ENCODE data around the gene TPCN1. TPM values are rescaled to one million over a fixed set of nuclear protein-coding genes. Genes with fewer than 3 reads are reported as not detected.

Gene TPCN1
- total RNA-seq, 2 donors from 2014 or later, result 74.7 to 84.0 TPM

DNA sequence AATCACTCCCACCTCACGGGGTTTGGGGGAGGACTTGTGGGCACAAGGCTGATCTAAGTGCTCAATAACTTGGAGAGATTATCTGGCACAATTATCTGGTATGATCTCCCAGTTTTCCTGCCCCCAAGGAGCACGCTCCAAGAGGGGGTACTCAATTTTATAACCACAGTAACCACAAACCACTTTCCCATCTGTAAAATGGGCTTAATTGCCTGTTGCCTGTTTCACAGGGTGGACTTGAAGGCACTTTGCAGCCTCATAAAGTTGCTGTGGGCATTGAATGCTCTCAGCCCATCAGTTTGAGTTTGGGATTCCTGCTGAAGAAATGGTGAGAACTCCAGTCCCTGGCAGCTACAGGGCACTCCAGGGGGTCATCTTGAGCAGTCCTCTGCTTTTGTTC lies 109.2 kb downstream of the TPCN1 start:
- no peak for DNase-seq
- Mint-ChIP-seq H3K4me3 (no peak overlapping the region), H3K36me3 (ENCODE audit: insufficient read depth in 2 of 2) (peaks cover 4 to 19% of the 10 kb centered on the region in 2 donors), H3K27ac (no peak overlapping the region), H3K27me3 (ENCODE audit: low read depth) (no peaks in the 10 kb centered on the region), H3K9me3 (no peaks in the 10 kb centered on the region), H3K4me1 (ENCODE audit: low read depth) (peaks cover 27% of the 10 kb centered on the region)
- ATAC-seq (replicated peaks in 1 of 2), result no peak

DNA sequence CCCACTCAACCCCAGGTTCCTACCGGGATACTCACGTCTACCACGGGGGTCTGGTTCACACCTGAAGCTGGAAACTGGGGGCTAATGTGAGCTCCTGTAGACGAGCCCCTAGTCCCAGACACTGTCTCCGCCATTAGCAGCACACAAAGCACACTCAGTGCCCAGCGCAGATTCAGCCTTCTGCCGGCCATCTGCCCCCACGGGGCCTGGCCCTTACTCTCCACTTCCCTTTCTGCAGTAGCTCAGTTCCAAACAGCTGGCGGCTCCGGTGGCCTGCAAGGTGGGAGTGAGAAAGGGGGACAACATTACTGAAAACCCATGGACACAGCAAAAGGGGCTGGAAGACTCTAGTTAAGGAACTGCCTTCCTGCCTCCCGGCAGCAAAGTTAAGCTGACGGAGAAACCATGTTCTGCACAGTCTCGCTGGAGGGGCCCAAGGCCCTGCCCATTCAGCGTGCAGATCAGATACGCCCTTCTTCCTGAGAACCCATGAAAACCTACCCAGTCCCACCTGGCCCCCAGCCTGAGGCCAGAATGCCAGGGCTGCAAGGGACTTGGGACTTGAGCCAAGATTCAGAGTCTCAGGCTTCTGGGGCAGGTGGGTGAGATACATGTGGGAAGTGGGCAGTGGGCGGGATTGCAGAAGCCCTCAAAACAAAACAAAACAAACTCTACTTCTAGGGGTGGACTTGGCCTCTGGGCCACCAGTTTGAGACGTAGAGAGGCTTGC lies 111.6 kb downstream of the TPCN1 start:
- Mint-ChIP-seq H3K9me3 (no peaks in the 10 kb centered on the region), H3K36me3 (ENCODE audit: insufficient read depth in 2 of 2) (peaks cover 4 to 19% of the 10 kb centered on the region in 2 donors), H3K27ac (no peak overlapping the region), H3K27me3 (ENCODE audit: low read depth) (no peaks in the 10 kb centered on the region), H3K4me3 (peak overlapping the region; percentile 21 to 96), H3K4me1 (ENCODE audit: low read depth) (peaks cover 27% of the 10 kb centered on the region)
- no peak for ATAC-seq (replicated peaks in 1 of 2)
- DNase-seq, result no peak

DNA sequence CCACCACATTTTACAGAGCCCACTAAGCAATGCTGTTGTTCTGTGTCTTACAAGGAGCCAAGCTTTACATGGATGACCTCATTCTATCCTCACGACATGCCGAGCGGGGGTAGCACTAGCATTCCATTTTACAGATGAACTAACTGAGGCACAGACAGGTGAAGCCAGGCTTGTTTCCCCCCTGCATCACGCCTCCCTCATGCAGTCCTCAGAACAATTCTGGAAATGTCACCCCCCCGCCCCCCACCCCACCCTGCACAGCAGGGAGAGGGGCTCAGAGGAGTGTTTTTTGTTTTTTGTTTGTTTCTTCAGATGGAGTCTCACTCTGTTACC lies 112.1 kb downstream of the TPCN1 start:
- Mint-ChIP-seq H3K36me3 (ENCODE audit: insufficient read depth in 2 of 2) (peaks cover 4 to 16% of the 10 kb centered on the region in 2 donors), H3K4me3 (peak overlapping the region; percentile 96 to 99), H3K9me3 (no peaks in the 10 kb centered on the region), H3K27me3 (ENCODE audit: low read depth) (no peaks in the 10 kb centered on the region), H3K4me1 (ENCODE audit: low read depth) (peaks cover 27% of the 10 kb centered on the region), H3K27ac (no peak overlapping the region)
- DNase-seq (no peak), ATAC-seq (replicated peaks in 1 of 2) (no peak)

DNA sequence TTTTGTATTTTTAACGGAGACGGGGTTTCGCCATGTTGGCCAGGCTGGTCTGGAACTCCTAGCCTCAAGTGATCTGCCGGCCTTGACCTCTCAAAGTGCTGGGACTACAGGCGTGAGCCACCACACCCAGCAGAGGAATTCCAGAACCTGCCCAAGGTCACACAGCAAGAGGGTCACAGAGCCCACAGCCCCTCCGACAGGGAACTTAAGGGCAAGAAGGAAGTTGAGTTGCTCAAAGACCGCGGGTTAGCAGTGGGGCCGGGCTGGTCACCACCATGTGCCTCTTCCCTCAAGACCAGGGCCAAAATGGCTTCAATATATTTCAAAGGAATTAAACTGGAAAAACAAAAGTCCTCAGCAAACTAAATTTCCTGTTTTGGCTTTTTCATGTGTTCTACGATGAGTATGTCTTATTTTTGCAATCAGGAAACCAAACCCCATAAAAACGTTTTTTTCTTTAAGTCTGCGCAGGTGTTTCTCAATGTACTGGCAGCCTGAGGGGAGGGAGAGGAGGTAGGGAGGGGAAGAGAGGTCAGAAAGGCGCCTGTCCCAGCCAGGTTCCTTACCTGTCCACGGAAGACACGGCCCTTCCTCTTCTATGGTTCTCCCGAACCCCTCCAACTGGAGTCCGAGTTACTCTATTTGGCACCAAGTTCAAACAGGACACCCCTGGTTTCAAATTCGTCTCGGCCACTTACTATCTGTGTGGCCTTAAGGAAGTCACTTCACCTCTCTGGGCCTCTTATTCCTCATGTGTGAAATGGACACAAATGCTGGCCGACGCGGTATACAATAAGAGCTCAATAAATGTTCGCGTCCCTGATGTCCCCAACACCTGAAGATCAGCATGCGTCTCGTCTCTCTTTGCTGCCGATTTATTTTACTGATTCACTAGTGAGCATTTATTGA lies 112.9 kb downstream of the TPCN1 start:
- peak; percentile 22 to 25 for ATAC-seq (replicated peaks in 1 of 2)
- no peaks in the 10 kb centered on the region for H3K27me3 Mint-ChIP-seq (ENCODE audit: low read depth)
- H3K4me1 Mint-ChIP-seq (ENCODE audit: low read depth), result peaks cover 27% of the 10 kb centered on the region
- H3K4me3 Mint-ChIP-seq, result peak overlapping the region; percentile 96 to 99
- H3K9me3 Mint-ChIP-seq, result no peaks in the 10 kb centered on the region
- peaks cover 3 to 11% of the 10 kb centered on the region in 2 donors for H3K36me3 Mint-ChIP-seq (ENCODE audit: insufficient read depth in 2 of 2)
- DNase-seq, result peak in 1 of 2 donors; percentile 10
- H3K27ac Mint-ChIP-seq, result peak overlapping the region; percentile 92

DNA sequence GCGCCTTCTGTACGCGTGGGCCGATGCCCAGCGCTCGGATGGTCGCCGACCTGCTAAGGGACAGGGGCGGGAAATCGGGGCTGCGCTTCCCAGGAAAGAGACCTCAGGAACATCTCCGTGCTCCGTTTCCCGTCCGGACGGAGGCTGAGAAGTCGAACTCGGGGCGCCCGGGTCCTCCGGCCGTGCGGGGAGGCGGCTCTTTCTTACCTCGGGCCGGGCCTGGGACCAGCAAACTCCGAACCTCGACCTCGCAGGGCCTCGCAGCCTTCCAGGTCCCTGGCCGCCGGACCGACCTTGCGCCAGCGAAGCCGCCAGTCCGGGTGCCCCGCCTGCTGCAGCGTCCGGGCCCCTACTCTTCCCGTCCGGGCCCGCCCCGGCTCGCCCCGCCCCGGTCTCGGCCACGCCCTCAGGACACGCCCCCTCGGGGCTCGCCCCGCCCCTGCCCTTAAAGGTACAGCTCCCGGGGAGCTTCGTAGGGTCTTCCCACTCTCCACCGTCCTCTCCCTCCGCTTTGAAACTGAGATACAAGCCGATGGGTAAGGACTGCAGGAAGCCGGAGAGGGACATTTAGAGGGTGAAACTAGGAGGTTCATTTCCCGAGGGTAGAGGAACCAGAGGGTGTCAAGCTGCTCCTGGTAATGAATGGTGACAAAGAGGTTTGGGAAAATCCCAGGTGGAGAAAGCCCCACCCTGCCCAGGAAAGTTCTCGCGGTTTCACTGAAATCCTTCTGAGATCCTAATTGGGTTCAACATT lies 113.7 kb downstream of the TPCN1 start, which contains the start of gene SLC8B1:
SLC8B1 (minus strand) TSS at position 324 of the 754 bp plus-strand sequence. CDS start 2,231 bp downstream, outside the sequence.
- H3K27me3 Mint-ChIP-seq (ENCODE audit: low read depth), result no peaks in the 10 kb centered on the region
- peak within 1 kb of the TSS; percentile 92 for H3K27ac Mint-ChIP-seq
- H3K9me3 Mint-ChIP-seq, result no peaks in the 10 kb centered on the region
- ATAC-seq (replicated peaks in 1 of 2) (peak; percentile 99 to 100), DNase-seq (peak; percentile 86 to 94)
- peak within 1 kb of the TSS; percentile 96 to 99 for H3K4me3 Mint-ChIP-seq
- H3K4me1 Mint-ChIP-seq (ENCODE audit: low read depth), result peaks cover 22% of the 10 kb centered on the region
- H3K36me3 Mint-ChIP-seq (ENCODE audit: insufficient read depth in 2 of 2), result peaks cover 3 to 11% of the 10 kb centered on the region in 2 donors

DNA sequence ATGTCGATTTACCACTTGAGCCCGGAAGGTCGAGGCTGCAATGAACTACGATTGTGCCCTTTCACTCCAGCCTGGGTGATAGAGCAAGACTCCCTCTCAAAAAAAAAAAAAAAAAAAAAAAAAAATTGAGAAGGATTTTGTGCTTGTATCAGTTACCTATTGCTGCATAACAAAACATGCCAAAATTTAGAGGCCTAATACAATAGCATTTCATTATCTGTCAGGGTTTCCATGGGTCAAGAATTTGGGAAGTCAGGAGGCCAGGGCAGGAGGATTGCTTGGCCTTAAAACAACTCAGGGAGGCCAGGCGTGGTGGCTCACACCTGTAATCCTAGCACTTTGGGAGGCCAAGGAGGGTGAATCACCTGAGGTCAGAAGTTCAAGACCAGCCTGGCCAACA lies 118.3 kb downstream of the TPCN1 start:
- no peaks in the 10 kb centered on the region for H3K4me1 Mint-ChIP-seq (ENCODE audit: low read depth)
- no peaks in the 10 kb centered on the region for H3K27me3 Mint-ChIP-seq (ENCODE audit: low read depth)
- H3K4me3 Mint-ChIP-seq, result no peak overlapping the region
- H3K36me3 Mint-ChIP-seq (ENCODE audit: insufficient read depth in 2 of 2), result peaks cover 0 to 1% of the 10 kb centered on the region in 2 donors
- H3K9me3 Mint-ChIP-seq, result no peaks in the 10 kb centered on the region
- H3K27ac Mint-ChIP-seq, result no peak overlapping the region
- ATAC-seq (replicated peaks in 1 of 2), result no peak
- no peak for DNase-seq

DNA sequence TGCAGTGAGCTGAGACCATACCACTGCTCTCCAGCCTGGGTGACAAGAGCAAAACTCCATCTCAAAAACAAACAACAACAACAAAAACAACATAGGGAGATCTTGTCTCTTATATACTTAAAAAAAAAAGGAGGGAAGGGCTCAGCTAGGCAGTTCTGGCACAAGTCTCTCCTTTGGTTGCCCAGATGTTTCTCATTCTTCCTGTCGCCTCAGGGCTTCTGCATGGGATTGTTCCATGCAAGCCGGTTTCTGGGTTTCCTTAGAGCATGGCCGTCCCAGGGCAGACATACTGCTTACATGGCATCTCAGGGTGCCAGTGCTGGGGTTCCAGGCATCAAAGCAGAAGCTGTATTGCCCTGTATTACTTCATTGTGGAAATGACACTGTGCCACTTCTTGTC lies 118.8 kb downstream of the TPCN1 start:
- Mint-ChIP-seq H3K4me1 (ENCODE audit: low read depth) (no peaks in the 10 kb centered on the region), H3K4me3 (no peak overlapping the region), H3K27ac (no peak overlapping the region), H3K36me3 (ENCODE audit: insufficient read depth in 2 of 2) (no peaks in the 10 kb centered on the region), H3K9me3 (no peaks in the 10 kb centered on the region), H3K27me3 (ENCODE audit: low read depth) (no peaks in the 10 kb centered on the region)
- ATAC-seq (replicated peaks in 1 of 2), result no peak
- DNase-seq, result no peak

DNA sequence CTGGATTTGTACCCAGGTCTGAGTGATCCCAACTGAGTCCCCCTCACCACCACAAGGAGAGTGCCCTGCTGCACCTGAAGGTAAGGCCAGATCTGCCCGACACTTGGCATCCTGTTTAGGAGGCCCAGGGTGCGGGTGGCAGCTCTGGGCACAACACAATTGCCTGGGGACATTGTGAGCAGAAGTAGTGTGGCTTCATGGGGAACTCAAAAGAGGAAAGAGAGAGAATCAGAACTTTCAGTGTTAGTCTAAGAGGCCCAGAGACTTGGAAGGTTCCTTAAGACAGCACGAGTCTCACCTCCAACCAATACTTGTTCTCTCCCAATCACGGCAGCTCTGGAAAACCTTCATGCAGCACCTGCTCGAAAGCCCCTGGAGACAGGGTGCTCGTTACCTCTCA lies 120.3 kb downstream of the TPCN1 start:
- Mint-ChIP-seq H3K4me1 (ENCODE audit: low read depth) (no peaks in the 10 kb centered on the region), H3K4me3 (no peak overlapping the region), H3K36me3 (ENCODE audit: insufficient read depth in 2 of 2) (no peaks in the 10 kb centered on the region), H3K27ac (no peak overlapping the region), H3K27me3 (ENCODE audit: low read depth) (no peaks in the 10 kb centered on the region), H3K9me3 (no peaks in the 10 kb centered on the region)
- no peak for ATAC-seq (replicated peaks in 1 of 2)
- DNase-seq, result no peak

DNA sequence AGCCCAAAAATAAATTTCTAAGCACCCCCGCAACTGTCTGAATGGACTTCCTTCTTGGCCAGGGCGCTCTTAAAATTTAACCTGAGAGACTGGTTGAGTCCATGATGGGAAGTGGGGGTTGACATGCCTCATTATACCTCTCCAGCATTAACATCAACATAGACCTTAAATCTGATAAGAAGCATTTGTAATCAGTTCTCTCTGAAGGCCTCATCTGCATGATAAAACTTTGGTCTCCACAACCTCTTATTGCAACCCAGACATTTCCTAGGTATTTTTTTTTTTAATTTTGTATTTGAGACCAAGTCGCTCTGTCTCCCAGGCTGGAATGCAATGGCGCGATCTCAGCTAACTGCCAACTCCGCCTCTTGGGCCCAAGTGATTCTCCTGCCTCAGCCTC lies 124.1 kb downstream of the TPCN1 start:
- no peaks in the 10 kb centered on the region for H3K4me1 Mint-ChIP-seq (ENCODE audit: low read depth)
- no peaks in the 10 kb centered on the region for H3K9me3 Mint-ChIP-seq
- DNase-seq (no peak), ATAC-seq (replicated peaks in 1 of 2) (no peak)
- H3K27ac Mint-ChIP-seq, result no peak overlapping the region
- no peak overlapping the region for H3K4me3 Mint-ChIP-seq
- H3K36me3 Mint-ChIP-seq (ENCODE audit: insufficient read depth in 2 of 2), result no peaks in the 10 kb centered on the region
- H3K27me3 Mint-ChIP-seq (ENCODE audit: low read depth), result no peaks in the 10 kb centered on the region

DNA sequence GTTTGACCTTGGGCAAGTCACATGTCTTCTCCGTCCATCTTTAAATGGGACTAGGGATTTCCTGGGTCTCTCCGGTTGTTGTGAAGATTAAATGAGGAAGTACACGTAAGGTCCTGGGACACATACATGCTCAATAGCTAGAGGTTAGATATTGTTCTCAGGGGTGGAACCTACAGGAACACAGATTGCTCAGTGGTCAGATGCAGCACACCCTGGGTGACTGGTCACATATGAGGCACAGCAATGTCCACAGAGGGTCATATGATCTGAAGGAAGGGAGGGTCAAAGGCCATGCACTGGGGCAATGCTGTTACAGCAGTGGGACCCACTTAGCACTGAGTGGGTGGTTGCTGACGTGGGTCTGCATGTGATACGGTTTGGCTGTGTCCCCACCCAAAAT lies 125.1 kb downstream of the TPCN1 start:
- H3K27me3 Mint-ChIP-seq (ENCODE audit: low read depth), result no peaks in the 10 kb centered on the region
- ATAC-seq (replicated peaks in 1 of 2) (no peak), DNase-seq (no peak)
- H3K4me1 Mint-ChIP-seq (ENCODE audit: low read depth), result no peaks in the 10 kb centered on the region
- no peak overlapping the region for H3K27ac Mint-ChIP-seq
- H3K4me3 Mint-ChIP-seq, result no peak overlapping the region
- no peaks in the 10 kb centered on the region for H3K9me3 Mint-ChIP-seq
- no peaks in the 10 kb centered on the region for H3K36me3 Mint-ChIP-seq (ENCODE audit: insufficient read depth in 2 of 2)

DNA sequence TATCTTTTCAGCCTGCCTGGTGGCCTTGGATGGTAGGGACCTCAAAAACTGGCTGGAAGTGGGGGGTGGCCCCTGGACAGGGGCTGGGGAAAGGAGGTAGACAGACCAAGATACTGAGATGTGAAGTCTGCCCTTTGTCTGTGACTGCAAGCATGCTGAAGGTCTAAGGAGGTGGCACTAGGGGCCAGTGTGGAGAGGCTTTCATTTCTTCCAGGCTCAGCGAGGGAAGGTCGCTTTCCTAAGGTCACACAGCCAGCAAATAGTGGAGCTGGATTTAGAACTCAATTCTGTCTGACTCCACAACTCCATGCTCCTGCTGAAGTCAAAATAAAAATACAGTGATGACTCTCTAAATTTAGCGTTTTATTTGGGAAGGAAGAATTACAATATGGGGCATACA lies 125.8 kb downstream of the TPCN1 start:
- H3K27ac Mint-ChIP-seq, result no peak overlapping the region
- H3K9me3 Mint-ChIP-seq, result no peaks in the 10 kb centered on the region
- no peak overlapping the region for H3K4me3 Mint-ChIP-seq
- ATAC-seq (replicated peaks in 1 of 2), result no peak
- H3K36me3 Mint-ChIP-seq (ENCODE audit: insufficient read depth in 2 of 2), result no peaks in the 10 kb centered on the region
- H3K4me1 Mint-ChIP-seq (ENCODE audit: low read depth), result no peaks in the 10 kb centered on the region
- no peak for DNase-seq
- H3K27me3 Mint-ChIP-seq (ENCODE audit: low read depth), result no peaks in the 10 kb centered on the region

DNA sequence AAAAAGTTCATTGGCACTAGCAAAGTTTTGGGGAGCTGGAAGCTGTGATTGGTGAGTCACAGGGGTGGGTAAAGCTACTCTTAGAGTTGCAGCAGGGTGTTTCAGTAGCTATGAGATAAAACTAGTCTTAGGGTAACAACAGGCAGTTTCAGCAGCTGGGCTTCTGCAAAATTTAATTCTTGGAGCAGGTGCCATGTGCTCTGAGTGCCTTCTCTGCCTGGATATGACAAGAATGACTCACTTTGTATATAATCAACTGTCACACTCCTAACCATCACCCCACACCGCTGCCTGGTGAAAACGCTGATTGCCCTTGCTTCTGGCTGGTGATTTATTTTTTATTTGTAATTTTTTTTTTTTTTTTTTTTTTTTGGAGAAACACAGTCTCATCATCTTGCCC lies 126.6 kb downstream of the TPCN1 start:
- no peaks in the 10 kb centered on the region for H3K9me3 Mint-ChIP-seq

More for the DNA sequence above, 126.6 kb downstream of the TPCN1 start:
- ATAC-seq (replicated peaks in 1 of 2), result no peak
- no peak for DNase-seq
- H3K27me3 Mint-ChIP-seq (ENCODE audit: low read depth), result peaks cover 8% of the 10 kb centered on the region
- H3K36me3 Mint-ChIP-seq (ENCODE audit: insufficient read depth in 2 of 2), result no peaks in the 10 kb centered on the region
- no peak overlapping the region for H3K4me3 Mint-ChIP-seq
- peaks cover 5% of the 10 kb centered on the region for H3K4me1 Mint-ChIP-seq (ENCODE audit: low read depth)
- H3K27ac Mint-ChIP-seq, result no peak overlapping the region

Data from activated T-cell treated with anti-CD3 and anti-CD28 coated beads, Interleukin-2, amount 50 U/mL, for 72 hours (primary cell).